ENCODE results near the gene EIF5A. TPM values are rescaled to one million over a fixed set of nuclear protein-coding genes. Genes with fewer than 3 reads are reported as not detected.
A peak's percentile ranks its signal among the peaks of the same experiment; 100 is the strongest.

The EIF5A gene
- total RNA-seq, 4 donors from 2014 or later: 172 to 314 (median 239) TPM

DNA sequence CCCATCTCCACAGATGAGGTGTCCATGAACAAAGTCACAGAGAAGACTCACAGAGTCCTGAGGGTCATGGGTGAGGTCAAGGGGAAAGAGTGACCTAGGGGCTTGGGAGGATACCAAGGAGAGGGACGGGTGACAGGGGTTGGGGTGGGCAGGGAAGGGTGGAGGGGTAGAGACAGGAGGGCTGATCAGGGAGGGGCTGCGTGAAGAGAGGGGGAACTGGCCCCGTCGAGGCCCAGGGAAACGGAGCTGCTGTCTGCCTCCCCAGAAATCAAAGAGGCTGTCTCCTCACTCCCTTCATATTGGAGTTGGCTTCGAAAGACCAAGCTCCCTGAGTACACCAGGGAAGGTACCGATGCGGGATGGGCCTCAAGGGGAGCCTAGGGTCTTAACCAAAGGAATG, 48.1 kb downstream of the EIF5A start:
- Histone ChIP-seq H3K27ac (peak overlapping the region; percentile 34), H3K36me3 (no peaks in the 10 kb centered on the region), H3K27me3 (no peaks in the 10 kb centered on the region), H3K4me3 (no peak overlapping the region), H3K9me3 (no peaks in the 10 kb centered on the region), H3K4me1 (peaks cover 49% of the 10 kb centered on the region)
- DNase-seq (ENCODE audit: low spot score in 2 of 2): no peak
- TF ChIP-seq, protein P1, sequence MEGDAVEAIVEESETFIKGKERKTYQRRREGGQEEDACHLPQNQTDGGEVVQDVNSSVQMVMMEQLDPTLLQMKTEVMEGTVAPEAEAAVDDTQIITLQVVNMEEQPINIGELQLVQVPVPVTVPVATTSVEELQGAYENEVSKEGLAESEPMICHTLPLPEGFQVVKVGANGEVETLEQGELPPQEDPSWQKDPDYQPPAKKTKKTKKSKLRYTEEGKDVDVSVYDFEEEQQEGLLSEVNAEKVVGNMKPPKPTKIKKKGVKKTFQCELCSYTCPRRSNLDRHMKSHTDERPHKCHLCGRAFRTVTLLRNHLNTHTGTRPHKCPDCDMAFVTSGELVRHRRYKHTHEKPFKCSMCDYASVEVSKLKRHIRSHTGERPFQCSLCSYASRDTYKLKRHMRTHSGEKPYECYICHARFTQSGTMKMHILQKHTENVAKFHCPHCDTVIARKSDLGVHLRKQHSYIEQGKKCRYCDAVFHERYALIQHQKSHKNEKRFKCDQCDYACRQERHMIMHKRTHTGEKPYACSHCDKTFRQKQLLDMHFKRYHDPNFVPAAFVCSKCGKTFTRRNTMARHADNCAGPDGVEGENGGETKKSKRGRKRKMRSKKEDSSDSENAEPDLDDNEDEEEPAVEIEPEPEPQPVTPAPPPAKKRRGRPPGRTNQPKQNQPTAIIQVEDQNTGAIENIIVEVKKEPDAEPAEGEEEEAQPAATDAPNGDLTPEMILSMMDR (IDR thresholded peaks at IDR 0.05): no peak
- no peak for TF ChIP-seq POLR2AphosphoS5 (IDR thresholded peaks at IDR 0.05)
- TF ChIP-seq EP300 (IDR thresholded peaks at IDR 0.05): no peak
- TF ChIP-seq POLR2A (IDR thresholded peaks at IDR 0.05): no peak
- WGBS: 76% methylated on average over 8 of the region's 8 CpGs

DNA sequence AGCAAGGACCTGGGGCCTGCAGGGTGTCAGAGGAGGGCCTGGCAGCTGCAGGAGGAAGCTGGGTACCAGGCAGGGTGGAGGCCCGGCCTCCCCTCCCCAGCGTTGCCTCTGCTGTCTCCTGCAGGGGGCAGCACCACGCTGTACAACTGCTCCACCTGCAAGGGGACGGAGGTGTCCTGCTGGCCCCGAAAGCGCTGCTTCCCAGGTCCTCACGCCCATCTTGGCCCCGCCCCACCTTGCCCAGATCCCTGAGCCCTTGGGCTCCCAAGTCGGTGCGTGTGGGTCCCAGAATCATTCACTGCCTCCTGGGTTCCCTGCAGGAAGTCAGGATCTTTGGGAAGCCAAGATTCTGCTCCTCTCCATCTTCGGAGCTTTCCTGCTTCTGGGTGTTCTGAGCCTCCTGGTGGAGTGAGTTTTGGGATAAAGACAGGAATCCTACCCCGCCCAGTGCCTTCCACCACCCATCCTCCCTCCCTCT, 48.7 kb downstream of the EIF5A start:
- Histone ChIP-seq H3K4me3 (no peak overlapping the region), H3K4me1 (peaks cover 44% of the 10 kb centered on the region), H3K9me3 (no peaks in the 10 kb centered on the region), H3K27ac (peak overlapping the region; percentile 57), H3K36me3 (no peaks in the 10 kb centered on the region), H3K27me3 (no peaks in the 10 kb centered on the region)
- WGBS: 5% methylated on average over 7 of the region's 12 CpGs
- TF ChIP-seq, protein P1 (IDR thresholded peaks at IDR 0.05): peak; percentile 61 to 90
- no peak for TF ChIP-seq POLR2AphosphoS5 (IDR thresholded peaks at IDR 0.05)
- no peak for TF ChIP-seq EP300 (IDR thresholded peaks at IDR 0.05)
- DNase-seq (ENCODE audit: low spot score in 2 of 2): peak; percentile 89 to 90

DNA sequence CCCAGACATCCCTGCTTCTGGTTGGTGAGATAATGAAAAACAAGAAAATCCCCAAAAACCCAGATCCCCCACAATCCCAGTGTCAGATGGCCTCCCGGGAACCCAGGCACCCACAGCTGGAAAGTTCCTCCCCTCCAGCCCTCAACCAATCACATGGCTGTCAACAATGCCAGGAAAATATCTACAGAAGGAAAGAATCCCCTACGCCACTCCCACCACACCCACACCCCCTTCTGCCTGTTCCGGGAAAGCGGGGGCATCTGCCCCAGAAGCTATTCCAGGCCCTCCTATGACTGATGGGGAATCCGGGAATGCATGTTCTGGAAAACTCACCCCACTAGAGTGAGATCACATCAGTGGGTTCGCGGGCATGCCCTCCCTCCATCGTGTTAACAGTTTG, 49.3 kb downstream of the EIF5A start:
- WGBS: 18% methylated on average over 2 of the region's 8 CpGs
- H3K27ac ChIP-seq: peak overlapping the region; percentile 57

DNA sequence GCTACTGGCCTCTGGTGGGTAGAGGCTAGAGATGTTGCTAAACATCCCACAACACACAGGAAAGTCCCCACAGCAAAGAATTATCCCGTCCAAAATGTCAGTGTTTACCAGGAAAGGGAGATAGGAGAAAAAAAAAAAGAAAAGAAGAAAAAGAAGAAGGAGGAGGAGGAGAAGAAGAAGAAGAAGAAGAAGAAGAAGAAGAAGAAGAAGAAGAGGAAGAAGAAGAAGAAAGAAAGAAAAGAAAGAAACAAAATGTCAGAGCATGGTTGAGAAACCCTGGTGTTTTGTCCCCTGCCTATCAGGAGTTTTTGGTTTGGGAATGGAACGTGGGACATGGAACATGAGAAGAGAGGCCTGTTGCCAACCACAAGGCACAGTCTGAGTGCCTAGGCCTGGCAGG, 50.0 kb downstream of the EIF5A start:
- Histone ChIP-seq H3K27ac (peak overlapping the region; percentile 40), H3K9me3 (no peaks in the 10 kb centered on the region), H3K27me3 (no peaks in the 10 kb centered on the region), H3K36me3 (no peaks in the 10 kb centered on the region), H3K4me3 (no peak overlapping the region), H3K4me1 (peaks cover 41% of the 10 kb centered on the region)
- TF ChIP-seq, protein P1 (IDR thresholded peaks at IDR 0.05): no peak
- TF ChIP-seq POLR2A (IDR thresholded peaks at IDR 0.05) (no peak), POLR2AphosphoS5 (IDR thresholded peaks at IDR 0.05) (no peak), EP300 (IDR thresholded peaks at IDR 0.05) (no peak)
- no peak for DNase-seq (ENCODE audit: low spot score in 2 of 2)
- WGBS: 51% methylated on average over 2 of the region's 2 CpGs

More for the DNA sequence above, 49.3 kb downstream of the EIF5A start:
- TF ChIP-seq EP300 (IDR thresholded peaks at IDR 0.05) (no peak), POLR2A (IDR thresholded peaks at IDR 0.05) (no peak), POLR2AphosphoS5 (IDR thresholded peaks at IDR 0.05) (no peak)
- TF ChIP-seq, protein P1 (IDR thresholded peaks at IDR 0.05): no peak
- Histone ChIP-seq H3K4me1 (peaks cover 44% of the 10 kb centered on the region), H3K27me3 (no peaks in the 10 kb centered on the region), H3K4me3 (no peak overlapping the region), H3K36me3 (no peaks in the 10 kb centered on the region), H3K9me3 (no peaks in the 10 kb centered on the region)
- no peak for DNase-seq (ENCODE audit: low spot score in 2 of 2)

DNA sequence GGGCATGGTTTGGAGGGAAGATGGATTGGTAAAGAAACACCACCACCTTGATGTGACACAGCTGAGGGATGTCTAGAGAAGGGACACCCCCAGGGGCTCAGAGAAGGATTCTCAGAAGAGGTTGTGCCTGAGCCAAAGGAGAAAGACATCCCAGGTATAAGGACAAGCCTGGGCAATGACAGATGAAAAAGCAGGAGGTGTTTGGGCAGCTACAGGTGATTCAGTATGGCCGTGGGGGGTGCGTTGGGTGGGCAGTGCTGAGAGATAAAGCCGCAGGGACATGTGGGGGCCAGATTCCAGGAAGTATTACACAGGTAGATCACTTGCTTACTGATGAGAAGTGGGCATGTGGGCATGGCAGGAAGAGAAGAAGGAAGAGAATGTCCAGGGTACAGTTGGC, 54.5 kb downstream of the EIF5A start:
- Histone ChIP-seq H3K4me3 (no peak overlapping the region), H3K4me1 (no peaks in the 10 kb centered on the region), H3K9me3 (no peaks in the 10 kb centered on the region), H3K36me3 (no peaks in the 10 kb centered on the region), H3K27ac (no peak overlapping the region), H3K27me3 (no peaks in the 10 kb centered on the region)
- TF ChIP-seq, protein P1 (IDR thresholded peaks at IDR 0.05): no peak
- no peak for DNase-seq (ENCODE audit: low spot score in 2 of 2)
- 59% methylated on average over 3 of the region's 3 CpGs for WGBS

Other genes with a start within 250 kb of the EIF5A start
- 1 to 10 TPM; 1.6 to 3.3 (median 1.7) TPM for gene CLEC10A, start 227.4 kb upstream of the EIF5A start, total RNA-seq
- gene ASGR2, start 192.8 kb upstream of the EIF5A start, total RNA-seq: 10 to 100 TPM in 1 of 4 donors, 1 to 10 TPM in 3; 3.4 to 11.8 (median 6.8) TPM
- gene ASGR1, start 128.3 kb upstream of the EIF5A start, total RNA-seq: 1 to 10 TPM; 1.3 to 2.3 (median 2.0) TPM
- 10 to 100 TPM in 1 of 4 donors, 1 to 10 TPM in 3; 2.9 to 12.7 (median 3.2) TPM for gene DLG4, start 87.8 kb upstream of the EIF5A start, total RNA-seq
- gene ACADVL, start 87.7 kb upstream of the EIF5A start, total RNA-seq: 1,000 to 10,000 TPM in 1 of 4 donors, 100 to 1,000 TPM in 3; 565 to 1,687 (median 703) TPM
- gene DVL2, start 73.1 kb upstream of the EIF5A start, total RNA-seq: 10 to 100 TPM; 53.2 to 78.1 (median 55.5) TPM
- gene PHF23, start 68.2 kb upstream of the EIF5A start, total RNA-seq: 10 to 100 TPM; 19.0 to 35.0 (median 29.1) TPM
- gene GABARAP, start 65.2 kb upstream of the EIF5A start, total RNA-seq: 100 to 1,000 TPM; 446 to 840 (median 533) TPM
- gene CTDNEP1, start 55.9 kb upstream of the EIF5A start, total RNA-seq: 10 to 100 TPM; 54.7 to 80.6 (median 72.1) TPM
- gene ELP5, start 55.4 kb upstream of the EIF5A start, total RNA-seq: 10 to 100 TPM; 13.6 to 29.7 (median 20.3) TPM
- 10 to 100 TPM in 2 of 4 donors, 1 to 10 TPM in 2; 7.7 to 14.5 (median 11.0) TPM for gene CLDN7, start 45.1 kb upstream of the EIF5A start, total RNA-seq
- gene SLC2A4, start 25.9 kb upstream of the EIF5A start, total RNA-seq: 10 to 100 TPM in 2 of 4 donors, 1 to 10 TPM in 2; 2.4 to 19.4 (median 10.8) TPM
- gene YBX2, start 13.0 kb upstream of the EIF5A start, total RNA-seq: 1 to 10 TPM; 1.9 to 9.7 (median 4.0) TPM
- 100 to 1,000 TPM in 1 of 4 donors, 10 to 100 TPM in 3; 77.4 to 123 (median 87.0) TPM for gene GPS2, start 7.7 kb downstream of the EIF5A start, total RNA-seq
- 10 to 100 TPM; 11.7 to 51.3 (median 20.6) TPM for gene NEURL4, start 21.7 kb downstream of the EIF5A start, total RNA-seq
- 10 to 100 TPM in 1 of 4 donors, 1 to 10 TPM in 2, under 1 TPM in 1; 0.70 to 12.4 (median 4.5) TPM for gene ACAP1, start 28.9 kb downstream of the EIF5A start, total RNA-seq
- gene KCTD11, start 44.5 kb downstream of the EIF5A start, total RNA-seq: 10 to 100 TPM in 3 of 4 donors, 1 to 10 TPM in 1; 9.1 to 50.1 (median 32.4) TPM
- gene TMEM95, start 47.5 kb downstream of the EIF5A start, total RNA-seq: under 1 TPM in 1 of 4 donors, not detected in 3; 0.44 TPM
- gene TNK1, start 73.5 kb downstream of the EIF5A start, total RNA-seq: 10 to 100 TPM; 15.3 to 42.9 (median 20.7) TPM
- 10 to 100 TPM; 21.6 to 55.3 (median 40.7) TPM for gene PLSCR3, start 86.9 kb downstream of the EIF5A start, total RNA-seq
- gene TMEM256, start 96.5 kb downstream of the EIF5A start, total RNA-seq: 100 to 1,000 TPM in 2 of 4 donors, 10 to 100 TPM in 2; 53.5 to 128 (median 89.6) TPM
- gene NLGN2, start 100.2 kb downstream of the EIF5A start, total RNA-seq: 10 to 100 TPM in 1 of 4 donors, 1 to 10 TPM in 3; 5.9 to 17.9 (median 8.1) TPM
- not detected for gene SPEM1, start 112.7 kb downstream of the EIF5A start, total RNA-seq
- not detected for gene SPEM2, start 118.0 kb downstream of the EIF5A start, total RNA-seq
- gene SPEM3, start 121.2 kb downstream of the EIF5A start, total RNA-seq: not detected
- 10 to 100 TPM; 18.7 to 24.5 (median 19.5) TPM for gene TMEM102, start 127.8 kb downstream of the EIF5A start, total RNA-seq
- 10 to 100 TPM; 10.3 to 28.5 (median 12.5) TPM for gene FGF11, start 131.9 kb downstream of the EIF5A start, total RNA-seq
- gene CHRNB1, start 137.4 kb downstream of the EIF5A start, total RNA-seq: 10 to 100 TPM in 2 of 4 donors, 1 to 10 TPM in 2; 7.3 to 11.3 (median 9.7) TPM
- gene ZBTB4, start 172.0 kb downstream of the EIF5A start, total RNA-seq: 10 to 100 TPM; 36.1 to 65.7 (median 45.3) TPM
- gene SLC35G6, start 173.8 kb downstream of the EIF5A start, total RNA-seq: not detected
- gene POLR2A, start 176.7 kb downstream of the EIF5A start, total RNA-seq: 100 to 1,000 TPM; 104 to 194 (median 140) TPM
- 10 to 100 TPM; 12.7 to 28.4 (median 18.0) TPM for gene TNFSF12, start 241.4 kb downstream of the EIF5A start, total RNA-seq